Right lobe of liver (tissue), 6 donors: ENCODE measurements around the gene STK11. TPM values are rescaled to one million over a fixed set of nuclear protein-coding genes. Genes with fewer than 3 reads are reported as not detected.

Experiments
- ATAC-seq, 4 donors: fragments of 200-7000 bp; cut with Tn5 transposase; one replicate each; pipeline ENCODE4 v1.9.1; 2020; ENCODE audit warnings: mild to moderate bottlenecking in 4 of 4, moderate library complexity in 4 of 4
- DNase-seq, 3 donors: peaks; one replicate each; pipeline ENCODE4 v3.0.0-alpha.2; 2020
- H3K27ac ChIP-seq, 3 donors: fragments of 200-600 bp; one replicate each; pipeline ENCODE4 v1.8.0; 2022
- H3K27me3 ChIP-seq, 2 donors: fragments of 200-600 bp; one replicate each; pipeline ENCODE4 v1.8.0; 2022
- H3K36me3 ChIP-seq, 4 donors: fragments of 200-600 bp; sonication (generic) in 1 of 4; one replicate each; pipeline versions ENCODE4 v1.5.1 to v1.8.0; 2017 to 2022; ENCODE audit warnings: control low read depth in 1 of 4
- H3K4me1 ChIP-seq, 4 donors: fragments of 200-600 bp; sonication (generic) in 1 of 4; one replicate each; pipeline versions ENCODE4 v1.5.1 to v1.8.0; 2017 to 2022; ENCODE audit warnings: control low read depth in 1 of 4
- H3K4me3 ChIP-seq, 3 donors: fragments of 200-600 bp; one replicate each; pipeline ENCODE4 v1.8.0; 2022
- H3K9me3 ChIP-seq, 4 donors: fragments of 200-600 bp; sonication (generic) in 1 of 4; one replicate each; pipeline versions ENCODE4 v1.5.1 to v1.8.0; 2017 to 2022; ENCODE audit warnings: control low read depth in 1 of 4
- CTCF ChIP-seq, 4 donors: fragments of 200-600 bp in 3 of 4; fragments of 450-650 bp in 1 of 4; IDR thresholded peaks; one replicate each; pipeline versions ENCODE4 v1.5.1 to v1.8.0; 2016 to 2022; ENCODE audit warnings: antibody characterized with exemption in 4 of 4, mild to moderate bottlenecking in 2 of 4
- POLR2A ChIP-seq: fragments of 450-650 bp; IDR thresholded peaks from one replicate; pipeline ENCODE4 v1.6.1; 2017; ENCODE audit warnings: antibody characterized with exemption, mild to moderate bottlenecking
- WGBS: methylation state at CpG from one replicate; pipeline ENCODE4 v1.1.6; 2018; ENCODE audit warnings: low coverage, low lambda C conversion rate; ENCODE audit not compliant: insufficient coverage; ENCODE audit errors: missing lambda C conversion rate; 5-methylcytosine and 5-hydroxymethylcytosine counted together
- intact Hi-C, 2 donors: fragments of 100-400 bp; cut with DNase I; formaldehyde crosslinking; loops; one replicate each; pipeline versions ENCODE4 v1.11.2 to v1.14.1; 2022
- long read RNA-seq: library from polyadenylated mRNA; unstranded; transcript quantifications from one replicate; pipeline ENCODE4 v2.0.0, GENCODE V29; 2019
- total RNA-seq, 6 experiments: library from RNA; depleted of rRNA in 2 of 6; stranded (reverse); fragments of >200 nt in 2 of 6; fragmentation: NEBNext Ultra II Directional in 3 of 6; extraction: Animal tissue kit (Norgen Biotek cat#: 25700) in 3 of 6; gene quantifications; one replicate each; pipeline versions ENCODE4 v1.1.0 to v1.2.4, GENCODE V29; 2016 to 2023
- donor health status: DM: no; HTN: yes; CAD: no.
- donor health status: DM: no; HTN: no; CAD: no.
- donor health status: DM: no; HTN: no; CAD: no.
- donor health status: DM: no; HTN: yes; CAD: no.
- donor health status: DM: no; HTN: yes; CAD: no.

The STK11 gene, protein sequence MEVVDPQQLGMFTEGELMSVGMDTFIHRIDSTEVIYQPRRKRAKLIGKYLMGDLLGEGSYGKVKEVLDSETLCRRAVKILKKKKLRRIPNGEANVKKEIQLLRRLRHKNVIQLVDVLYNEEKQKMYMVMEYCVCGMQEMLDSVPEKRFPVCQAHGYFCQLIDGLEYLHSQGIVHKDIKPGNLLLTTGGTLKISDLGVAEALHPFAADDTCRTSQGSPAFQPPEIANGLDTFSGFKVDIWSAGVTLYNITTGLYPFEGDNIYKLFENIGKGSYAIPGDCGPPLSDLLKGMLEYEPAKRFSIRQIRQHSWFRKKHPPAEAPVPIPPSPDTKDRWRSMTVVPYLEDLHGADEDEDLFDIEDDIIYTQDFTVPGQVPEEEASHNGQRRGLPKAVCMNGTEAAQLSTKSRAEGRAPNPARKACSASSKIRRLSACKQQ
- total RNA-seq = 10 to 100 TPM; 23.8 to 34.0 (median 29.5) TPM
- long read RNA-seq = 0 reads

- Histone ChIP-seq H3K27me3 (no peaks in the 10 kb centered on the region), H3K4me3 (peak within 1 kb of the TSS; percentile 61 to 70 (median 66)), H3K4me1 (peaks cover 0 to 35% (median 16%) of the 10 kb centered on the region in 4 donors), H3K27ac (peak within 1 kb of the TSS; percentile 80 to 84 (median 81)), H3K36me3 (peaks cover 0 to 2% (median 0%) of the 10 kb centered on the region in 4 donors), H3K9me3 (no peaks in the 10 kb centered on the region)
- DNase-seq (peak; percentile 99 to 100 (median 100)), ATAC-seq (peak; percentile 82 to 93 (median 92))
- WGBS = no CpG with 5 or more reads among the region's 114 CpGs
- intact Hi-C loops = no loop called here
- TF ChIP-seq POLR2A (peak; percentile 81), CTCF (IDR thresholded peaks at IDR 0.05) (no peak)
Observed at GRCh38 chr19:1205114-1206099, at the start of gene STK11. Gene STK11 (plus strand): TSS chr19:1205778. CDS start chr19:1206914, 1,136 bp downstream.

- H3K27ac ChIP-seq = peak overlapping the region; percentile 92 to 99 (median 95)
- TF ChIP-seq CTCF (IDR thresholded peaks at IDR 0.05) (no peak), POLR2A (no peak)
- intact Hi-C loops = no loop called here
- ATAC-seq = peak in 1 of 4 donors; percentile 2
- DNase-seq = peak in 1 of 3 donors; percentile 33
- no peaks in the 10 kb centered on the region for H3K9me3 ChIP-seq
- 89% methylated on average over 10 of the region's 24 CpGs for WGBS
- H3K4me1 ChIP-seq = peaks cover 0 to 27% (median 9%) of the 10 kb centered on the region in 4 donors
- H3K36me3 ChIP-seq = peaks cover 0 to 12% (median 8%) of the 10 kb centered on the region in 4 donors
- no peaks in the 10 kb centered on the region for H3K27me3 ChIP-seq
- H3K4me3 ChIP-seq = no peak overlapping the region
Observed at GRCh38 chr19:1156305-1156801, 49.2 kb upstream of the STK11 start.

GRCh38 chr19:1156830-1157615 lies 48.6 kb upstream of the STK11 start:
- H3K4me1 ChIP-seq = peaks cover 0 to 27% (median 9%) of the 10 kb centered on the region in 4 donors
- H3K9me3 ChIP-seq = no peaks in the 10 kb centered on the region
- no peaks in the 10 kb centered on the region for H3K27me3 ChIP-seq
- WGBS = 95% methylated on average over 17 of the region's 46 CpGs
- ATAC-seq (no peak), DNase-seq (peak in 1 of 3 donors; percentile 27)
- intact Hi-C loops = no loop called here
- no peak overlapping the region for H3K27ac ChIP-seq
- TF ChIP-seq POLR2A (no peak), CTCF (IDR thresholded peaks at IDR 0.05) (no peak)
- no peak overlapping the region for H3K4me3 ChIP-seq
- H3K36me3 ChIP-seq = peaks cover 0 to 8% (median 3%) of the 10 kb centered on the region in 4 donors
